IPS-15b (cell line): Measurements from ENCODE around the gene ZNF385C.

Experiments used
- H3K27me3 ChIP-seq: one replicate; pipeline ENCODE4 v1.6.1; 2013; ENCODE audit warnings: low read length; ENCODE audit not compliant: control insufficient read depth, insufficient read depth
- H3K36me3 ChIP-seq: one replicate; pipeline ENCODE4 v1.6.1; 2013; ENCODE audit warnings: low read length; ENCODE audit not compliant: control insufficient read depth, insufficient read depth
- H3K4me1 ChIP-seq: one replicate; pipeline ENCODE4 v1.6.1; 2013; ENCODE audit warnings: mild to moderate bottlenecking, low read length; ENCODE audit not compliant: control insufficient read depth, insufficient read depth
- H3K4me3 ChIP-seq: one replicate; pipeline ENCODE4 v1.5.1; 2013; ENCODE audit warnings: low read depth, low read length
- H3K9ac ChIP-seq: one replicate; pipeline ENCODE4 v1.6.1; 2013; ENCODE audit warnings: low read depth, mild to moderate bottlenecking, low read length
- H3K9me3 ChIP-seq: one replicate; pipeline ENCODE4 v1.6.1; 2013; ENCODE audit warnings: mild to moderate bottlenecking, low read length; ENCODE audit not compliant: control insufficient read depth, insufficient read depth

The ZNF385C gene

GRCh38 chr17:42050393-42051012, 47.8 kb downstream of the ZNF385C start, which contains the start of gene C17orf113:
TSS of gene C17orf113 (minus strand) at chr17:42050601. CDS start at chr17:42043376, 7,225 bp downstream.
- peak within 1 kb of the TSS; percentile 72 for H3K4me3 ChIP-seq
- no peaks in the 10 kb centered on the region for H3K9me3 ChIP-seq
- H3K27me3 ChIP-seq = peaks cover 10% of the 10 kb centered on the region
- peak within 1 kb of the TSS; percentile 47 for H3K9ac ChIP-seq
- peaks cover 2% of the 10 kb centered on the region for H3K4me1 ChIP-seq
- no peaks in the 10 kb centered on the region for H3K36me3 ChIP-seq

DNA sequence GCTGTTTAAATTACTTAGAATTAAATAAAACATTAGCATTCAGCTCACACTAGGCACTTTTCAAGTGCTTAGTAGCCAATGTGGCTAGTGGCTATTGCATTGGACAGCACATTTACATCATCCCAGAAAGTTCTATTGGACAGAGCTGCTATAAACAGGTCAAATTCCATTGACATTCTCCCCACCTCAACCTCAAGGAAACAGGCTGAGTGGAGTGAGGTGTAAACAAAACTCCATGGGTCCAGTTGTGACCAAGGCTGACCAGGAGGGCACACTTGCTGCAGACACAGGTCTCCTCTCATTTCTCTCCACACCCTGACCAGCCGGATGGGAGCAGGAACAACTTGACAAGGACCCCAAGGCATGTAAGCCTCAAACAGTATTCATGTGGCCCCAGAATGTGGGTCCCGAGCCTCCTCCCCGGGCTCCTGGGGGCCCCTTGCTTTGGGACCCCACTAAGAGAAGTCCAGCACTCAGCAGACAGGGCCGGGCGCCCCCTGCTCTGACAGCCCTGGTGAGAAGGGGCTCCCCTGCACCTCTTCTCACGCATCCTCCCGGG, 48.4 kb downstream of the ZNF385C start:
- Histone ChIP-seq H3K4me3 (peak overlapping the region; percentile 61), H3K36me3 (no peaks in the 10 kb centered on the region), H3K9ac (peak overlapping the region; percentile 47), H3K4me1 (peaks cover 2% of the 10 kb centered on the region), H3K9me3 (no peaks in the 10 kb centered on the region), H3K27me3 (peaks cover 10% of the 10 kb centered on the region)

- Histone ChIP-seq H3K36me3 (no peaks in the 10 kb centered on the region), H3K4me1 (peaks cover 2% of the 10 kb centered on the region), H3K27me3 (peaks cover 3% of the 10 kb centered on the region), H3K9ac (no peak overlapping the region), H3K9me3 (no peaks in the 10 kb centered on the region), H3K4me3 (no peak overlapping the region)
Measured at GRCh38 chr17:42047343-42047742, 50.9 kb downstream of the ZNF385C start.

GRCh38 chr17:42045719-42046118, 52.6 kb downstream of the ZNF385C start:
- no peaks in the 10 kb centered on the region for H3K36me3 ChIP-seq
- peaks cover 3% of the 10 kb centered on the region for H3K27me3 ChIP-seq
- no peaks in the 10 kb centered on the region for H3K4me1 ChIP-seq
- no peak overlapping the region for H3K9ac ChIP-seq
- no peak overlapping the region for H3K4me3 ChIP-seq
- no peaks in the 10 kb centered on the region for H3K9me3 ChIP-seq

DNA sequence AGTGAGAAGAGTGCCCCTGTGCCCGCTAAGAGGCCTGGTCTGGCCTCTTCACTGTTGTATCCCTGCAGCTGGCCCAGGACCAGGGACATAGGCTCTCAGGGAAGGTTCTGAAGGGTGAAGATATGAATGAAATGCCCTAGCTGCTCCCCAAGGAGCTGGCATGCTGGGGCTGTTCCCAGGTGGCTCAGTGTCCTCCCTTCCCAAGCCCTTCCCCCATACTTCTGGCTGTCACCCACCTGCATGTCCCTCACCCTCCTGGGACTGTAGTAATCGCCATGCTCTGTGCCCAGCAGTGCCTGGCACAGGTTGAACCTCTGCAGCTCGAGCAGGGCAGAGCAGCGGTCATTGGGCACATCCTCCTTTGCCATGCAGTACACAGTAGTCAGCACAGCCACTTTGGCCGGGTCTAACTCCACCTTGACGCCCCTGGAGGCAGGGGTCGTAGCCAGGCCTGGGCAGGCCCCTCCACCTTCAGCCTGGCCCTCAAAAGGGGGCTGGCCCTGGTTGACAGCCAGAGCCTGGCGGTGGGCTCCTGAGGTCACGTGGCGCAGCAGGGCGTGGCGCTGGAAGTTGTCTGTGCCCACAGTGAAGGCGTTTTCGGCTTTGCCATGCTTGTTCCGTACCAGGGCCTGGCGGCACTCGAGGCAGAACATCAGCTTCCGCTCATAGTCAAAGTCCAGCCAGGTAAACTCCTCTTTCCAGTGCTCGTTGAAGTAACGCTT, 55.5 kb downstream of the ZNF385C start:
- no peaks in the 10 kb centered on the region for H3K4me1 ChIP-seq
- no peak overlapping the region for H3K4me3 ChIP-seq
- H3K27me3 ChIP-seq = no peaks in the 10 kb centered on the region
- H3K36me3 ChIP-seq = no peaks in the 10 kb centered on the region
- H3K9ac ChIP-seq = no peak overlapping the region
- no peaks in the 10 kb centered on the region for H3K9me3 ChIP-seq

DNA sequence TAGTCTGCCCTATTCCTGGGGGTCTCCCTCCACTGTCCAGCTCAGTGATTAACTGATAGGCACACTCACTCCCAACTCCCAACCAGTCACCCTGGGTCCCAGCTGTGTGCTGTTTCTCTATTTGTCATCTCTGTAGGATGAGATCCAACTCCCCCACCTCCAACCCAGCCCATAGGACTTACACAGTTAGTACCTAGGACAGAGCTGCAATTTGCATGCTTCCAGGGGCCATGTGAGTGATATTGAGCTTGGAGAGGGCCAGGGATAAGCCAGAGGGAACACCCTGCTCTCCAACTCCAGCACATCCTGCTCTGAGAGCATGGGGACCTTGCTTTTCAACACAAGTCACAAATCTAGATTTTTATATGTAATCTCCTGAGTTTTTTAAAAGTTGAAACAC, 56.7 kb downstream of the ZNF385C start:
- Histone ChIP-seq H3K4me3 (no peak overlapping the region), H3K36me3 (no peaks in the 10 kb centered on the region), H3K9ac (no peak overlapping the region), H3K9me3 (no peaks in the 10 kb centered on the region), H3K4me1 (no peaks in the 10 kb centered on the region), H3K27me3 (no peaks in the 10 kb centered on the region)

DNA sequence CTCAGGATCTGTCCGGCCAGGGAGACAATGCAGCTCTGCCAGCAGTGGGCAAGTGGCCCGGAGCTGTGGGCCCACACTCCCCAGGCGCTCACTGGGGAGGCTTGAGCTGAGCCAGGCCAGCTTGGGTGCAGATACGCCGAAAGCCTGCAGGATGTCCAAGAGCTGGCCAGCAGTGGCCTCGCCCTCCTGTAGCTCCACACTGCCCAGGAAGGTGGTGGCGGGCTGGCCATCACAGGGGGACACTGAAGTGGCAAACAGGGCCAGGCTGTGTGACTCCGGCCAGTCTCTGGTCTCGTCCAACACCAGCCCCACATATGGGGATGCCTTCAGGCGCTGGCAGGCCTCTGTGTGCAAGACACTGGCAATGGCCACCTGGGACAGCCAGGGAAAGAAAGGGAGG, 57.5 kb downstream of the ZNF385C start:
- Histone ChIP-seq H3K36me3 (no peaks in the 10 kb centered on the region), H3K4me1 (no peaks in the 10 kb centered on the region), H3K4me3 (no peak overlapping the region), H3K9ac (no peak overlapping the region), H3K27me3 (no peaks in the 10 kb centered on the region), H3K9me3 (no peaks in the 10 kb centered on the region)

- Histone ChIP-seq H3K9me3 (no peaks in the 10 kb centered on the region), H3K36me3 (no peaks in the 10 kb centered on the region), H3K27me3 (no peaks in the 10 kb centered on the region), H3K9ac (no peak overlapping the region), H3K4me3 (no peak overlapping the region), H3K4me1 (no peaks in the 10 kb centered on the region)
Measured at GRCh38 chr17:42039794-42040763, 58.2 kb downstream of the ZNF385C start.

- Histone ChIP-seq H3K4me1 (no peaks in the 10 kb centered on the region), H3K4me3 (no peak overlapping the region), H3K9ac (peak overlapping the region; percentile 47), H3K36me3 (no peaks in the 10 kb centered on the region), H3K9me3 (no peaks in the 10 kb centered on the region), H3K27me3 (no peaks in the 10 kb centered on the region)
Measured at GRCh38 chr17:42038221-42038973, 59.9 kb downstream of the ZNF385C start.

DNA sequence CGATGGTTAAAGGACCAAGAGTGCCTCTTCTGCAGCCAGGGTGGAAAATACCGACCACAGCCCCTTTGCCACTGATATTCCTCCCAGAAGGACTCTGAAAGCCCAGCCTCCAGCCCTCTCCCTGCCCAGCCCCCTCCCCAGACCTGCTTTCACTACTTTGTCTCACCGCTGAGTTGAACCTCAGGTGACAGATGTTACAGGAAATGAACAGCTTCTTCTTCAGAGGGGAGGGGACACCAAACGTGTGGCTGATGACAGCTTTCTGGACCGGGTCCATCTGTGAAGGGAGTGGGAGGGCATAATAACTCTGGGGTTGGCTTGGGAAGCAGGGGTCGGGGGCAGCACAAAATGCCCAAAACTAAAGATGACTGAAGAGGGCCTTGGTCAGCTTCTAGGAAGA, 64.2 kb downstream of the ZNF385C start:
- no peaks in the 10 kb centered on the region for H3K27me3 ChIP-seq
- no peak overlapping the region for H3K9ac ChIP-seq
- no peak overlapping the region for H3K4me3 ChIP-seq
- H3K4me1 ChIP-seq = no peaks in the 10 kb centered on the region
- no peaks in the 10 kb centered on the region for H3K9me3 ChIP-seq
- H3K36me3 ChIP-seq = no peaks in the 10 kb centered on the region

DNA sequence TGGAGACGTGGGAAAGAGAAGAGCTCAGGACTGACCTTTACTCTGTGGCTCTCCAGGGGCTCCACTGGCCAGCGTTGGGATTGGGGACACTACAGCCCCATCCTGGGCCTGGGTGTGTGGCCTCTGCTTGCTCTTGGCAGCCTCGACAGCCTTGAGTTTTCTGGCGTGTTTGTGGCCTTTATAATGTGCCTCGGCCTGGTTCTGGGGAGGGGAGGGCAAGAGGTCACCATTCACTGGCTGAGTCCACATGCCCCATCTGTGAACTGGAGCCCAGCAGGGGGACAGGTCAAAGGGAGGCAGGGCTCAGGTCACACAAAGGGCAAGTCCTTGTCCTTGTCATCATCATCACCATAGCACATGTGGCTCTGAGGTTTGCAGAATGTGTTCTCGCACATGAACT, 66.7 kb downstream of the ZNF385C start:
- Histone ChIP-seq H3K9ac (no peak overlapping the region), H3K4me1 (peaks cover 4% of the 10 kb centered on the region), H3K36me3 (no peaks in the 10 kb centered on the region), H3K4me3 (no peak overlapping the region), H3K9me3 (no peaks in the 10 kb centered on the region), H3K27me3 (no peaks in the 10 kb centered on the region)
